SK-N-SH treated with all-trans-retinoic acid at 6 μM for 48 hours (cell line): ENCODE data around the gene NUP205.

Experiments
- ATAC-seq: fragments of 200-7000 bp; cut with Tn5 transposase; 3 replicates; pipeline ENCODE4 v1.9.1; 2020; ENCODE audit warnings: mild to moderate bottlenecking, moderate library complexity
- ARNTL ChIP-seq: fragments of 450-650 bp; formaldehyde crosslinking; IDR thresholded peaks from 2 replicates; pipeline ENCODE4 v1.5.0; 2020; ENCODE audit warnings: low read depth, mild to moderate bottlenecking, moderate library complexity, borderline replicate concordance
- BACH2 ChIP-seq: fragments of 250-450 bp; sonication (Bioruptor Pico); IDR thresholded peaks from 2 replicates; pipeline ENCODE4 v1.9.0; 2021; ENCODE audit warnings: mild to moderate bottlenecking, borderline replicate concordance
- CSDC2 ChIP-seq: fragments of 250-450 bp; sonication (Bioruptor Pico); IDR thresholded peaks from 2 replicates; pipeline ENCODE4 v1.5.0; 2020; ENCODE audit warnings: mild to moderate bottlenecking, moderate library complexity
- ESRRG ChIP-seq: fragments of 250-450 bp; sonication (Bioruptor Pico); IDR thresholded peaks from 2 replicates; pipeline ENCODE4 v1.6.1; 2021; ENCODE audit warnings: mild to moderate bottlenecking
- GLIS3 ChIP-seq: fragments of 250-450 bp; sonication (Bioruptor Pico); IDR thresholded peaks from 2 replicates; pipeline ENCODE4 v1.5.0; 2020; ENCODE audit warnings: mild to moderate bottlenecking, moderate library complexity
- ISL1 ChIP-seq: fragments of 250-450 bp; sonication (Bioruptor Pico); IDR thresholded peaks from 2 replicates; pipeline ENCODE4 v2.1.2; 2022; ENCODE audit warnings: mild to moderate bottlenecking, moderate library complexity
- OSR1 ChIP-seq: fragments of 250-450 bp; sonication (Bioruptor Pico); IDR thresholded peaks from 2 replicates; pipeline ENCODE4 v1.8.0; 2022; ENCODE audit warnings: moderate library complexity, mild to moderate bottlenecking, inconsistent platforms
- PATZ1 ChIP-seq: fragments of 250-450 bp; sonication (Bioruptor Pico); IDR thresholded peaks from 2 replicates; pipeline ENCODE4 v1.8.0; 2020; ENCODE audit warnings: mild to moderate bottlenecking, moderate library complexity, borderline replicate concordance
- POU6F1 ChIP-seq: fragments of 250-450 bp; sonication (Bioruptor Pico); IDR thresholded peaks from 2 replicates; pipeline ENCODE4 v1.8.0; 2021; ENCODE audit warnings: low read depth, mild to moderate bottlenecking, moderate library complexity, borderline replicate concordance
- PPARA ChIP-seq: fragments of 250-450 bp; sonication (Bioruptor Pico); IDR thresholded peaks from 2 replicates; pipeline ENCODE4 v1.5.0; 2020; ENCODE audit warnings: mild to moderate bottlenecking, borderline replicate concordance
- RARB ChIP-seq: fragments of 250-450 bp; sonication (Bioruptor Pico); IDR thresholded peaks from 2 replicates; pipeline ENCODE4 v1.8.0; 2021; ENCODE audit warnings: mild to moderate bottlenecking, moderate library complexity
- SNAI2 ChIP-seq: fragments of 250-450 bp; sonication (Bioruptor Pico); IDR thresholded peaks from 2 replicates; pipeline ENCODE4 v1.5.0; 2020; ENCODE audit warnings: mild to moderate bottlenecking, moderate library complexity
- TCF4 ChIP-seq: fragments of 250-450 bp; sonication (Bioruptor Pico); IDR thresholded peaks from 2 replicates; pipeline ENCODE4 v1.8.0; 2021; ENCODE audit warnings: mild to moderate bottlenecking, moderate library complexity, borderline replicate concordance
- TOX ChIP-seq: fragments of 250-450 bp; sonication (Bioruptor Pico); IDR thresholded peaks from 2 replicates; pipeline ENCODE4 v1.8.0; 2021; ENCODE audit warnings: mild to moderate bottlenecking, moderate library complexity, borderline replicate concordance
- ZC3H10 ChIP-seq: fragments of 250-450 bp; sonication (Bioruptor Pico); IDR thresholded peaks from 2 replicates; pipeline ENCODE4 v1.5.1; 2021; ENCODE audit warnings: mild to moderate bottlenecking, moderate library complexity
- ZFP3 ChIP-seq: fragments of 250-450 bp; sonication (Bioruptor Pico); IDR thresholded peaks from 2 replicates; pipeline ENCODE4 v1.5.0; 2020; ENCODE audit warnings: mild to moderate bottlenecking, moderate library complexity
- ZFP30 ChIP-seq: fragments of 450-650 bp; formaldehyde crosslinking; IDR thresholded peaks from 2 replicates; pipeline ENCODE4 v1.5.0; 2022; ENCODE audit warnings: mild to moderate bottlenecking, moderate library complexity
- ZNF565 ChIP-seq: fragments of 450-650 bp; formaldehyde crosslinking; conservative IDR thresholded peaks from 2 replicates; pipeline ENCODE4 v1.5.0; 2020; ENCODE audit warnings: low read depth, mild to moderate bottlenecking, moderate library complexity
- ZNF70 ChIP-seq: fragments of 450-650 bp; formaldehyde crosslinking; IDR thresholded peaks from 2 replicates; pipeline ENCODE4 v1.5.0; 2020; ENCODE audit warnings: mild to moderate bottlenecking, moderate library complexity
- ZNF8 ChIP-seq: fragments of 450-650 bp; formaldehyde crosslinking; IDR thresholded peaks from 2 replicates; pipeline ENCODE4 v1.5.0; 2020; ENCODE audit warnings: mild to moderate bottlenecking, moderate library complexity
- TF ChIP-seq, protein P1 (sequence below): fragments of 250-450 bp; sonication (Bioruptor Pico); IDR thresholded peaks from 2 replicates; pipeline ENCODE4 v1.5.1; 2021; ENCODE audit warnings: mild to moderate bottlenecking, moderate library complexity
- TF ChIP-seq, protein P2 (sequence below): fragments of 250-450 bp; sonication (Bioruptor Pico); IDR thresholded peaks from 2 replicates; pipeline ENCODE4 v1.5.0; 2020; ENCODE audit warnings: mild to moderate bottlenecking, moderate library complexity

NUP205 gene

DNA sequence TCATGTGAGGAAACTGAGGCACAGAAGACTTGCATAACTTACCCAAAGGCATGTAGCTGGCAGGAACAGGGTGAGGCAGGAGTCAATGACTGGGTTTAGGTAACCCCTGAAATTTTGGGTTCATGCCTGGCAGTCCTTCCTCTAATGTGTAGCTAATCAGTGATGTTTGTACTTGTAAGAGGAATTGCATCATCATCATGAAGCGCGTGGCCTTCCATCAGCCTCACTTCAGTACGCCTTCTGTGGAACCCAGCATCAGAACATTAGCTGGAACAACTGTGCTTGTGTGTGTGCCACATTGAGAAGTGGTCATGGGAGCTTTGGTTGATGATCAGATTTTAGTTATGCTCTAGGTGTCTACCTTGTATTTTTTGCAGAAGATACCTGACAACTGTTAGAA, 86.4 kb downstream of the NUP205 start:
- ATAC-seq: no peak
- no peak for TF ChIP-seq CSDC2
- TF ChIP-seq ZNF8: no peak
- TF ChIP-seq PPARA (CRISPR knock-in tag): no peak
- TF ChIP-seq OSR1 (CRISPR knock-in tag): no peak
- TF ChIP-seq ZFP30 (CRISPR knock-in tag): no peak
- no peak for TF ChIP-seq ZNF70
- no peak for TF ChIP-seq ARNTL
- TF ChIP-seq ZFP3 (CRISPR knock-in tag): no peak
- no peak for TF ChIP-seq TOX (CRISPR knock-in tag)
- TF ChIP-seq ZC3H10 (CRISPR knock-in tag): no peak
- TF ChIP-seq, protein P1, sequence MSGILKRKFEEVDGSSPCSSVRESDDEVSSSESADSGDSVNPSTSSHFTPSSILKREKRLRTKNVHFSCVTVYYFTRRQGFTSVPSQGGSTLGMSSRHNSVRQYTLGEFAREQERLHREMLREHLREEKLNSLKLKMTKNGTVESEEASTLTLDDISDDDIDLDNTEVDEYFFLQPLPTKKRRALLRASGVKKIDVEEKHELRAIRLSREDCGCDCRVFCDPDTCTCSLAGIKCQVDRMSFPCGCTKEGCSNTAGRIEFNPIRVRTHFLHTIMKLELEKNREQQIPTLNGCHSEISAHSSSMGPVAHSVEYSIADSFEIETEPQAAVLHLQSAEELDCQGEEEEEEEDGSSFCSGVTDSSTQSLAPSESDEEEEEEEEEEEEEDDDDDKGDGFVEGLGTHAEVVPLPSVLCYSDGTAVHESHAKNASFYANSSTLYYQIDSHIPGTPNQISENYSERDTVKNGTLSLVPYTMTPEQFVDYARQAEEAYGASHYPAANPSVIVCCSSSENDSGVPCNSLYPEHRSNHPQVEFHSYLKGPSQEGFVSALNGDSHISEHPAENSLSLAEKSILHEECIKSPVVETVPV (CRISPR knock-in tag): no peak
- TF ChIP-seq ESRRG (CRISPR knock-in tag): no peak
- TF ChIP-seq GLIS3 (CRISPR knock-in tag): no peak
- TF ChIP-seq ZNF565 (CRISPR knock-in tag): no peak
- TF ChIP-seq, protein P2, sequence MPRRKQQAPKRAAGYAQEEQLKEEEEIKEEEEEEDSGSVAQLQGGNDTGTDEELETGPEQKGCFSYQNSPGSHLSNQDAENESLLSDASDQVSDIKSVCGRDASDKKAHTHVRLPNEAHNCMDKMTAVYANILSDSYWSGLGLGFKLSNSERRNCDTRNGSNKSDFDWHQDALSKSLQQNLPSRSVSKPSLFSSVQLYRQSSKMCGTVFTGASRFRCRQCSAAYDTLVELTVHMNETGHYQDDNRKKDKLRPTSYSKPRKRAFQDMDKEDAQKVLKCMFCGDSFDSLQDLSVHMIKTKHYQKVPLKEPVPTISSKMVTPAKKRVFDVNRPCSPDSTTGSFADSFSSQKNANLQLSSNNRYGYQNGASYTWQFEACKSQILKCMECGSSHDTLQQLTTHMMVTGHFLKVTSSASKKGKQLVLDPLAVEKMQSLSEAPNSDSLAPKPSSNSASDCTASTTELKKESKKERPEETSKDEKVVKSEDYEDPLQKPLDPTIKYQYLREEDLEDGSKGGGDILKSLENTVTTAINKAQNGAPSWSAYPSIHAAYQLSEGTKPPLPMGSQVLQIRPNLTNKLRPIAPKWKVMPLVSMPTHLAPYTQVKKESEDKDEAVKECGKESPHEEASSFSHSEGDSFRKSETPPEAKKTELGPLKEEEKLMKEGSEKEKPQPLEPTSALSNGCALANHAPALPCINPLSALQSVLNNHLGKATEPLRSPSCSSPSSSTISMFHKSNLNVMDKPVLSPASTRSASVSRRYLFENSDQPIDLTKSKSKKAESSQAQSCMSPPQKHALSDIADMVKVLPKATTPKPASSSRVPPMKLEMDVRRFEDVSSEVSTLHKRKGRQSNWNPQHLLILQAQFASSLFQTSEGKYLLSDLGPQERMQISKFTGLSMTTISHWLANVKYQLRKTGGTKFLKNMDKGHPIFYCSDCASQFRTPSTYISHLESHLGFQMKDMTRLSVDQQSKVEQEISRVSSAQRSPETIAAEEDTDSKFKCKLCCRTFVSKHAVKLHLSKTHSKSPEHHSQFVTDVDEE (CRISPR knock-in tag): no peak
- TF ChIP-seq POU6F1: no peak
- TF ChIP-seq, all 23 proteins: peak for 0

- TF ChIP-seq PATZ1: no peak
- no peak for TF ChIP-seq TCF4 (CRISPR knock-in tag)
- no peak for TF ChIP-seq ARNTL
- no peak for TF ChIP-seq BACH2
- no peak for TF ChIP-seq ZC3H10 (CRISPR knock-in tag)
- TF ChIP-seq GLIS3 (CRISPR knock-in tag): no peak
- TF ChIP-seq, protein P1 (CRISPR knock-in tag): no peak
- TF ChIP-seq, protein P2 (CRISPR knock-in tag): no peak
- no peak for TF ChIP-seq ZFP3 (CRISPR knock-in tag)
- TF ChIP-seq CSDC2: no peak
- TF ChIP-seq POU6F1: no peak
- no peak for TF ChIP-seq ZNF565 (CRISPR knock-in tag)
- no peak for TF ChIP-seq PPARA (CRISPR knock-in tag)
- no peak for TF ChIP-seq SNAI2 (CRISPR knock-in tag)
- no peak for TF ChIP-seq ZFP30 (CRISPR knock-in tag)
- no peak for TF ChIP-seq ISL1 (CRISPR knock-in tag)
- no peak for TF ChIP-seq RARB (CRISPR knock-in tag)
- no peak for TF ChIP-seq ZNF70
- ATAC-seq: no peak
These were observed 87.0 kb downstream of the NUP205 start for GRCh38 chr7:135644729-135645128.
